Nephron progenitor cell (in vitro differentiated cells): ENCODE measurements around the gene TSHZ2.

ENCODE experiments used
- DNase-seq: peaks from one replicate; pipeline ENCODE4 v3.0.0; 2021
- H3K27ac Mint-ChIP-seq: 2 replicates; pipeline ENCODE4 v1.8.0; 2021; ENCODE audit warnings: mild to moderate bottlenecking, moderate library complexity, mixed read lengths
- H3K27me3 Mint-ChIP-seq: 2 replicates; pipeline ENCODE4 v1.8.0; 2021; ENCODE audit warnings: mild to moderate bottlenecking, low read depth, mixed read lengths; ENCODE audit not compliant: poor library complexity
- H3K36me3 Mint-ChIP-seq: 2 replicates; pipeline ENCODE4 v1.8.0; 2021; ENCODE audit warnings: low read depth, mixed read lengths
- H3K4me1 Mint-ChIP-seq: 2 replicates; pipeline ENCODE4 v1.8.0; 2021; ENCODE audit warnings: mixed read lengths
- H3K4me3 Mint-ChIP-seq: 2 replicates; pipeline ENCODE4 v1.8.0; 2021; ENCODE audit warnings: mild to moderate bottlenecking, moderate library complexity, mixed read lengths
- H3K9me3 Mint-ChIP-seq: 2 replicates; pipeline ENCODE4 v1.8.0; 2021; ENCODE audit warnings: mild to moderate bottlenecking, moderate library complexity, mixed read lengths
- TF ChIP-seq, protein P1 (sequence below): fragments of 200-600 bp; sonication (generic); IDR thresholded peaks from 2 replicates; pipeline ENCODE4 v1.5.0; 2021; ENCODE audit warnings: antibody characterized with exemption

Gene TSHZ2

DNA sequence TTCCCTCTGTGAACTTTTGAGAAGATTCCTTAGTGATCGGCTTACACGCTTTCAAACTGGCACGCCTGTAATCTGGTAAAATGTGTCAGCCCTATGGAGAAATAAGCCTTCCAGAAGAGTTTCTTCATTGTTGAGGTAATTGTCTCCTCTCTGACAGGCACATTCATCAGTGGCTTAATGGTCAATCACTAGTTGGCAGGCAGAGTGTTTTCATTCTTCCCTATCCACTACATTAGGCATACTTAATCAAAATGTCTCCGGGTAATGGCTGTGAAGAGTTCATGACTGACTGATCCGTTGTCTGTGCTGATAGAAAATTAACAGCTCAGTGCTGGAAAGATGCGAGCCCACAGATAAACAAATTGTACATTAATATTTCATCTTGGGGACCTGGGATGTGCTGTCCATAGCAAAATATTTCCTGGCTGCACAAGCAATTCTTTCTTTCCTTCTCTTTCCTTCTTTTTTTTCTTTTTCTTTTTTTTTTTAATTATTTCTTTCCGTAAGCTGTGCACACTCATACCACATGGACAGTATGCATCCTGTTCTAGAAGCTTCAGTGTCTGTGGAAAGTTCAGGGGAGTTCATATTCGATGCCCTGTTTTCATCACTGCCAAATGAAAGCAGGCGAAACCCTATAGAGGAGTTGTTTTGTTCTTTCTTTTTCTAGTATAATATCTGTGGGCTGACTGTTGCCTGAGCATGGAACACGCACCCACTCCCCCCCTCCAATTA is 31.4 kb downstream of the TSHZ2 start:
- DNase-seq = no peak
- peaks cover 89% of the 10 kb centered on the region for H3K4me1 Mint-ChIP-seq
- peak overlapping the region; percentile 56 for H3K4me3 Mint-ChIP-seq
- peak overlapping the region; percentile 97 for H3K27ac Mint-ChIP-seq
- TF ChIP-seq, protein P1, sequence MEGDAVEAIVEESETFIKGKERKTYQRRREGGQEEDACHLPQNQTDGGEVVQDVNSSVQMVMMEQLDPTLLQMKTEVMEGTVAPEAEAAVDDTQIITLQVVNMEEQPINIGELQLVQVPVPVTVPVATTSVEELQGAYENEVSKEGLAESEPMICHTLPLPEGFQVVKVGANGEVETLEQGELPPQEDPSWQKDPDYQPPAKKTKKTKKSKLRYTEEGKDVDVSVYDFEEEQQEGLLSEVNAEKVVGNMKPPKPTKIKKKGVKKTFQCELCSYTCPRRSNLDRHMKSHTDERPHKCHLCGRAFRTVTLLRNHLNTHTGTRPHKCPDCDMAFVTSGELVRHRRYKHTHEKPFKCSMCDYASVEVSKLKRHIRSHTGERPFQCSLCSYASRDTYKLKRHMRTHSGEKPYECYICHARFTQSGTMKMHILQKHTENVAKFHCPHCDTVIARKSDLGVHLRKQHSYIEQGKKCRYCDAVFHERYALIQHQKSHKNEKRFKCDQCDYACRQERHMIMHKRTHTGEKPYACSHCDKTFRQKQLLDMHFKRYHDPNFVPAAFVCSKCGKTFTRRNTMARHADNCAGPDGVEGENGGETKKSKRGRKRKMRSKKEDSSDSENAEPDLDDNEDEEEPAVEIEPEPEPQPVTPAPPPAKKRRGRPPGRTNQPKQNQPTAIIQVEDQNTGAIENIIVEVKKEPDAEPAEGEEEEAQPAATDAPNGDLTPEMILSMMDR = no peak
- no peaks in the 10 kb centered on the region for H3K27me3 Mint-ChIP-seq
- H3K36me3 Mint-ChIP-seq = peaks cover 23% of the 10 kb centered on the region
- H3K9me3 Mint-ChIP-seq = no peaks in the 10 kb centered on the region

DNA sequence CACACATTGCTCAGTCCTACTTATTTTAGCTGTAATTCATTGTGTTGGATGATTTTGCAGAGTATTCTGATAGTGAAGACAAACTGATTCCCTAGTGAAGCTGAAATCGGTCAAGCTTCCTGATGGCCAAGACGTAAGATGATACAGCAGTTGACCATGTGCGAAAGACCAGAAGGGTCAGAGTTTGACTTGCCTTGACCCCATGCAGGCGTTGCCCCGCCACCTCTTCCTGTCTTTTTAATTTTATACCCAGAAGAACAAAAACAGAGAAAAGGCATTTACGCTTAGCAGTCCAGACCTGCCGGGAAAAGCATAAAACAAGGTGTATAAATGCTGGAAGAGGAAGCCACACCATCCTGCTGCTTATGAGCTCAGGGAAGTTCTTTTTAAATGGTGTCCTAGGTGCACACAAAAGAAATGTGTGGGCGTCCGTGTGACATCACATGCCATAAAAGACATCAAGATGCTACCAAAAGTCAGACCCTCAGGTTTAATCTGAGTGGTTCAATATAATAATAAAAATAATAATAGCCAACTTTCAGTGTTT is 32.2 kb downstream of the TSHZ2 start:
- H3K36me3 Mint-ChIP-seq = peaks cover 25% of the 10 kb centered on the region
- H3K27me3 Mint-ChIP-seq = no peaks in the 10 kb centered on the region
- DNase-seq = no peak
- H3K9me3 Mint-ChIP-seq = no peaks in the 10 kb centered on the region
- H3K4me1 Mint-ChIP-seq = peaks cover 81% of the 10 kb centered on the region
- peak overlapping the region; percentile 56 for H3K4me3 Mint-ChIP-seq
- TF ChIP-seq, protein P1 = no peak
- peak overlapping the region; percentile 97 for H3K27ac Mint-ChIP-seq

DNA sequence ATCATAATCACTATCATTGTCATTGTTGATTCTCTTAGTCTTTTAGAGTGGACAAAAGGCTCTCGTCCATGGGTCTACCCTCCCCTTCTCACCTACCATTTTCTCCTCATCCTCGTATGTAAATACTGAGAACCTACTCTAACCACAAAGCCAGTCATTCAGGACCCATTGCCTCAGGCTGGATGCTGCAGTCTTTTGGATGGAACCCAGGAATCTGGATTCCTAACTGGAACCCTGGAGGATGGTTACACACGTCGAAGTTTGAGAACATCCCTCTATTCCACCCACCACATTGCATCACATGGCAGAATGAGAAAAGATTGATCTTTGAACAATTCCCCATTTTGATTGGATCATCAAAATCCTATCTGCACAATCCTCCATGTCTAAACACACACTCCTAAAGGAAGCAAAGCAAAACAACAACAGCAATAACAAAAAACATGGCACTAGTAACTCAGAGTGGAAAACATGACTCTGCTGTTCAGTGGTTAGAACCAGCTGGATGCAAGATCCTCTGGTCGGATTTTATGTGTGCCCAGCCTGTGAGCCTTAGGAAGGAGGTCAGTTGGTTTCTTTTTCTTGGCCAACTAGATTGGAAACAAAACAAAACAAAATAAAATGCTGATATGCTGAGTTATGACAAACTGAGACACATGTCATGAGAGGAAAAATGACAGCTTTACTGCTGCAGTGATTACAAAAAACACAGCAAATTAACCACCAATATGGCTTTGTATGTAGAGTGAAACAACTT is 38.0 kb downstream of the TSHZ2 start:
- Mint-ChIP-seq H3K9me3 (peaks cover 22% of the 10 kb centered on the region), H3K36me3 (peaks cover 71% of the 10 kb centered on the region), H3K4me3 (no peak overlapping the region), H3K27me3 (peaks cover 4% of the 10 kb centered on the region), H3K4me1 (peaks cover 31% of the 10 kb centered on the region), H3K27ac (no peak overlapping the region)
- TF ChIP-seq, protein P1 = no peak
- no peak for DNase-seq

DNA sequence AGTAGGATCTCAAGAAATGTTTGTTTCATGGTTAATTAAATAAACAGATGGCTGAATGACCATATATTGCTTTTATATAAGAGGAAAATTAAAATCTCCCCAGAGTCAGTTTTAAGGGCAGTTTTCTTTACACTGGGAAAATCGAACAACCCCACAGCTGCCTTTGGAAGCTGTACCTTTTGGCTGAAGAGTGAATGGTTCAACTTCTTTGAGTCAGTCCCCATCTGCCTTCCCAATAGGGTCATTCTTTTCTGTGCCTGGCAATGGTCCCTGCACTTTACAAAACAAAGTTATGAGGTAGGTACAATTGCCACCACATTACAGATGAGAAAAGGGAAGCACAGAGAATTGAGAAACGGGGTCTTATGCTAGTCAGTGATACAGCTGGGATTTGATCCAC is 39.5 kb downstream of the TSHZ2 start:
- Mint-ChIP-seq H3K36me3 (peaks cover 76% of the 10 kb centered on the region), H3K4me1 (peaks cover 18% of the 10 kb centered on the region), H3K27ac (no peak overlapping the region), H3K27me3 (peaks cover 4% of the 10 kb centered on the region), H3K9me3 (peaks cover 37% of the 10 kb centered on the region), H3K4me3 (no peak overlapping the region)
- TF ChIP-seq, protein P1 = no peak
- DNase-seq = no peak

DNA sequence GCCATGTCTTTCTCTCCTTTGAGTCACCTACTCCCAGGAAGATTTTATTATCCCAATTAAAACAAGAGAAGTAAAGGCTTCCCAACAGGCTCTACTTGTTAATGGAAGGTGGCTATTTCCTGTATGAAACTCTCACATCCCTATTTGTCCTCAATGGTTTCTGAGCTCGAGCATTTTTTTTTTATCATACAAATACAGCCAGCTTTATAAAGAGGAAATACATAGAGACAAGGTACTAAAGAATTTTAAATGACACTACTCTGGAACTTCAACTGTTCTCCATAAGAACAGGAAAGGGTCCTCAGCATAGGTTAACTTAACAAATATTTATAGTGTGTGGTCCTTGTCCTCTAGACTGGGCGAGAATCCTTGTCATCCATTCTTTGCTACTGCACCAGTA is 41.0 kb downstream of the TSHZ2 start:
- Mint-ChIP-seq H3K4me3 (no peak overlapping the region), H3K9me3 (peaks cover 48% of the 10 kb centered on the region), H3K27ac (no peak overlapping the region), H3K36me3 (peaks cover 86% of the 10 kb centered on the region), H3K27me3 (peaks cover 4% of the 10 kb centered on the region), H3K4me1 (peaks cover 12% of the 10 kb centered on the region)
- DNase-seq = no peak
- TF ChIP-seq, protein P1 = no peak
